Mammary epithelial cell (primary cell): Measurements from ENCODE around the gene PITX1.

Experiments
- EZH2 ChIP-seq: IDR thresholded peaks from 2 replicates; pipeline ENCODE4 v1.6.1; 2012; ENCODE audit warnings: low read length, inconsistent platforms, borderline replicate concordance
- TF ChIP-seq, protein P1 (sequence below), 2 donors: IDR thresholded peaks in 1 of 2; conservative IDR thresholded peaks in 1 of 2; 2 replicates each; pipeline ENCODE4 v1.5.1; 2011 to 2012; ENCODE audit warnings: inconsistent platforms in 2 of 2, low read length in 2 of 2, mild to moderate bottlenecking in 2 of 2, control low read depth in 1 of 2, low read depth in 1 of 2; ENCODE audit not compliant: insufficient read depth in 1 of 2; ENCODE audit errors: extremely low read depth in 1 of 2

DNA sequence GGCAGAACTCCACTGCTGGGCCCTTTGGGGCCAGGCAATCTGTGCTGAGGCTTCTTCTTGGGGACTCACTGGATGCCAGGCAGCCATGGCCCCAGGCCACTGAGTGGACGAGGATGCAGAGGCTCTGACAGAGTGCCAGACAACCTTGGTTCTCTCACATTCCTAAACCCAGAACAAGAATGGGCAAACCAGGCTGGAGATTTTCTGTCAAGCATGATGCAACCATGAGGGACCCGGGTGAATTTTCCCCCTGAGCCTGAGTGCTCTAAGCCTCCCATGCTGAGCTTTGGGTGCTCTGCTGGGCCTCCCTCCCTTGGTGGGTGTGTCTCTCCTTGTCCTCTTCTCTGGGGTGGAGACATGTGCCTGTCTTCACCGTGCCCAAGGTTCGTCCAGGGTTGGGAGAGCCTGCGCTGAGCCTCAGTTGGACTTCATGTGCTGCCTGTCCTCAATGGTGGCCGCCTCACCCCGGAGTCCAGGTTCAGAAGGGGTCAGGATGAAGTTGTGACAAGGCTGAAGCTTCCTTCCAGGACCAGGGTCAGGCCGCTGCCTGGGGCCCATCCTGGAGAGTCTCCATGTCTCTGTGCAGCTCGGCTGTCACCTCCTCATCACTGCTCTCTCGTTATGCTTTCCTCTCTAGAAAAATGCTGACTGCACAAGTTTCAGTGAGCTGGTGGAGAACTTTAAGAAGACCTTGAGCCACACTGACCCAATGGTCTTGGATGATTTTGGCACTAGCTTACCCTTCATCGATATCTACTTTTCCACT lies 24.1 kb downstream of the PITX1 start:
- TF ChIP-seq, protein P1, sequence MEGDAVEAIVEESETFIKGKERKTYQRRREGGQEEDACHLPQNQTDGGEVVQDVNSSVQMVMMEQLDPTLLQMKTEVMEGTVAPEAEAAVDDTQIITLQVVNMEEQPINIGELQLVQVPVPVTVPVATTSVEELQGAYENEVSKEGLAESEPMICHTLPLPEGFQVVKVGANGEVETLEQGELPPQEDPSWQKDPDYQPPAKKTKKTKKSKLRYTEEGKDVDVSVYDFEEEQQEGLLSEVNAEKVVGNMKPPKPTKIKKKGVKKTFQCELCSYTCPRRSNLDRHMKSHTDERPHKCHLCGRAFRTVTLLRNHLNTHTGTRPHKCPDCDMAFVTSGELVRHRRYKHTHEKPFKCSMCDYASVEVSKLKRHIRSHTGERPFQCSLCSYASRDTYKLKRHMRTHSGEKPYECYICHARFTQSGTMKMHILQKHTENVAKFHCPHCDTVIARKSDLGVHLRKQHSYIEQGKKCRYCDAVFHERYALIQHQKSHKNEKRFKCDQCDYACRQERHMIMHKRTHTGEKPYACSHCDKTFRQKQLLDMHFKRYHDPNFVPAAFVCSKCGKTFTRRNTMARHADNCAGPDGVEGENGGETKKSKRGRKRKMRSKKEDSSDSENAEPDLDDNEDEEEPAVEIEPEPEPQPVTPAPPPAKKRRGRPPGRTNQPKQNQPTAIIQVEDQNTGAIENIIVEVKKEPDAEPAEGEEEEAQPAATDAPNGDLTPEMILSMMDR (conservative IDR thresholded peaks at IDR 0.05 in 1 of 2, IDR thresholded peaks at IDR 0.05 in 1 of 2; ENCODE audit: extremely low read depth in 1 of 2, insufficient read depth in 1 of 2, low read depth in 1 of 2, low read length in 2 of 2), result no peak
- TF ChIP-seq EZH2, result no peak
